AG09319 (cell line): ENCODE results near the gene BAZ2B.

ENCODE experiments used
- DNase-seq: peaks from one replicate; pipeline ENCODE4 v3.0.0-alpha.2; 2010; ENCODE audit warnings: low read depth; ENCODE audit errors: extremely low read depth
- CTCF ChIP-seq: IDR thresholded peaks from 2 replicates; pipeline ENCODE4 v1.5.1; 2011; ENCODE audit warnings: low read depth, mild to moderate bottlenecking, inconsistent platforms, low read length, moderate library complexity

The BAZ2B gene

DNA sequence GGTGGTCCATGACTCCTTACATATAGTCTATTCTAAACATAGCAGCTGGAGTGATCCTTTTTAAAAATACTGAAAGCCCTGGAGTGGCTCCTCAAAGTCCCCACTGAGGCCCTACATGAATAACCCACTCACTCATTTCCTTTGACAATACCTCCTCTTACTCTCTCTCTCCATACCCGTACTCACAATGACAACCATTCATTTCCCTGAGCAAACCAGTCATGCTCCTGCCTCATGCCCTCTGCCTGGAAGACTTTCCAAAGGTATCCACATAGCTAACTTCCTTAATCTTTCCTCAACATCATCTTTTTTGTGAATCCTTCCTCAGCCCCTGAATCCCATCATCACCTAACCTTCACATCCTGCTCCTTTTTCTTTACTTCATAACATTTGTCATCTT is 102.6 kb downstream of the BAZ2B start:
- no peak for DNase-seq

DNA sequence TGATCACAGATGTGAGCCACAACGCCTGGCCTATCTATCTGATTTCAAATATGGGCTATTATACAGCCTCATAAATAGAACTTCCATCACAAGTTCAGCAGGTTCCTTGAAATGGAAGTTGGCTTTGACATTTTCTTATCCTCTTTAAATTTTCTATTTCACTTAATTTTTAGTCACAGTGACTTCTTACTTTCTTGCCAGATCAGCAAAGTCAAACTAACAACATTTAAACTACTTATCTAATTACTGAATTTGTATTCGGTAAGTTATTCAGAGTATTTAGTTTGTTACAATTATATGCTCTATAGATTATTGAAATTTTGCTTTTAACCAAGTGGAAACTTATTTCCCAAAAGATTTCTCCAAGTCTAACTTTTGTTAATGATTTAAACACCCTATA is 108.2 kb downstream of the BAZ2B start:
- no peak for DNase-seq
- TF ChIP-seq CTCF: no peak

More for the DNA sequence above, 102.6 kb downstream of the BAZ2B start:
- TF ChIP-seq CTCF: no peak

DNA sequence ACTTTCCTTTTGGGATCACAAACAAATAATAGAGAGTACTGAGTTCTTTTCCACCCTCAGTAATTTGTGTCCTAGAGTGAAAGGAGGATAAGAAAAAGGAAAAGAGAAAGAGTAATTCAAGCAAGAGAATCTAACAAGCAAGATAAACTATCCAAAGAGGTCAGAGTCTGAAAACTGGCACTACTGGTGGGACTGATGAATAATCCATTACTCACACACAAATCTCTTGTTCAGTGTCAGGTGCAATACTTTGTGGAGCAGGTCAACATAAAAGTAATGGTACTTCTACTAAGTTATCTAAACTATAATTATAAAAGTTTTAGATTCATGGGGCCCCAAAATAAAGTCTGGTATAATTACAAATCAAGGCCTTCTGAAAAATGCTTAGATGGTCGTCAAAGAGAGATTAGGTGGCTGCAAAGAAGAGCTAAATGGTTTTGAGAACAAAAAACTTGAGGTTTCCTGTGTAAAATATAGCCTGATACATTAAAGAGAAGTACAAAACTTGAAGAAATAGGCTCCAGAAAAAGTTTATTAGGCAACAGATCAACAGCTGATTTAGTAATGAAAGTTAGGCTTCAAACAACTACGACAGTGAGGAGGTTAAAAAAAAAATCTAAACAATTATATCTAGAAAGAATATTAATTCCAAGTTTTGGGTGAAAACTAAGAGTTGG is 109.4 kb downstream of the BAZ2B start:
- no peak for DNase-seq
- TF ChIP-seq CTCF: no peak

GRCh38 chr2:159506202-159506601 is 110.1 kb downstream of the BAZ2B start:
- TF ChIP-seq CTCF: no peak
- DNase-seq: no peak

- no peak for TF ChIP-seq CTCF
- no peak for DNase-seq
These were observed 111.2 kb downstream of the BAZ2B start for GRCh38 chr2:159505196-159505595.

GRCh38 chr2:159501743-159502142 is 114.6 kb downstream of the BAZ2B start:
- DNase-seq: no peak
- TF ChIP-seq CTCF: no peak

DNA sequence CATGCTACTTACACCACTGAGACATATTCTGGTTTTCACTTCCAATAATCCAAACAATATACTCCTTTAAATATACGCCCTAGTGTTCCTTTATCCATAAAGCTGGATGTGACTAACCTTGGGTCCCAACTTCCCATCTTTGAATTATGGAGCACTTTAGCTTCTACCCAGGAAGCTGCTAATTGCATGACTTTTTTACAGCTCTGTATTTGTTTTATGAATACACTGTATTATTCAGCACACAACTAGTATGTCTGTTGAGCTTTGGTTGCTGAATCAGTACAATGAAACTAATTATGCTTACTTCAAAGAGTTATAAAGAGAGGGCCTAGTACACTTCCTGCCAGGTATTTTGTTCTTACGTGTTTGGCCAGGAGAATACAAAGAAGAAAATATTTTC is 118.5 kb downstream of the BAZ2B start:
- no peak for TF ChIP-seq CTCF
- no peak for DNase-seq
